NT2/D1 (cell line): Measurements from ENCODE around the gene PPP6R1.

Experiments used
- DNase-seq: peaks from one replicate; pipeline ENCODE4 v3.0.0-alpha.2; 2011; ENCODE audit warnings: low read depth, low spot score
- H3K27me3 ChIP-seq: 2 replicates; pipeline ENCODE4 v1.6.0; 2011; ENCODE audit warnings: mild to moderate bottlenecking; ENCODE audit not compliant: insufficient read length, insufficient read depth
- H3K36me3 ChIP-seq: 2 replicates; pipeline ENCODE4 v1.6.1; 2011; ENCODE audit warnings: mild to moderate bottlenecking, low read length, mixed read lengths; ENCODE audit not compliant: insufficient read depth, insufficient read length
- H3K4me1 ChIP-seq: 2 replicates; pipeline ENCODE4 v1.5.1; 2011; ENCODE audit not compliant: insufficient read depth, insufficient read length
- H3K4me3 ChIP-seq: 2 replicates; pipeline ENCODE4 v1.5.1; 2011; ENCODE audit warnings: low read depth; ENCODE audit not compliant: insufficient read length
- H3K9ac ChIP-seq: 2 replicates; pipeline ENCODE4 v1.6.0; 2011; ENCODE audit warnings: low read depth; ENCODE audit not compliant: insufficient read length
- H3K9me3 ChIP-seq: 2 replicates; pipeline ENCODE4 v1.5.1; 2011; ENCODE audit warnings: mild to moderate bottlenecking, low read length; ENCODE audit not compliant: insufficient read depth
- SUZ12 ChIP-seq: IDR thresholded peaks from 2 replicates; pipeline ENCODE4 v1.6.1; 2011; ENCODE audit not compliant: insufficient read length, insufficient read depth; ENCODE audit errors: extremely low read depth
- YY1 ChIP-seq: IDR thresholded peaks from 2 replicates; pipeline ENCODE4 v1.6.1; 2011; ENCODE audit not compliant: insufficient read length, insufficient read depth
- ZNF274 ChIP-seq: IDR thresholded peaks from 2 replicates; pipeline ENCODE4 v1.6.1; 2011; ENCODE audit warnings: mild to moderate bottlenecking, low read depth, low read length

Gene PPP6R1

DNA sequence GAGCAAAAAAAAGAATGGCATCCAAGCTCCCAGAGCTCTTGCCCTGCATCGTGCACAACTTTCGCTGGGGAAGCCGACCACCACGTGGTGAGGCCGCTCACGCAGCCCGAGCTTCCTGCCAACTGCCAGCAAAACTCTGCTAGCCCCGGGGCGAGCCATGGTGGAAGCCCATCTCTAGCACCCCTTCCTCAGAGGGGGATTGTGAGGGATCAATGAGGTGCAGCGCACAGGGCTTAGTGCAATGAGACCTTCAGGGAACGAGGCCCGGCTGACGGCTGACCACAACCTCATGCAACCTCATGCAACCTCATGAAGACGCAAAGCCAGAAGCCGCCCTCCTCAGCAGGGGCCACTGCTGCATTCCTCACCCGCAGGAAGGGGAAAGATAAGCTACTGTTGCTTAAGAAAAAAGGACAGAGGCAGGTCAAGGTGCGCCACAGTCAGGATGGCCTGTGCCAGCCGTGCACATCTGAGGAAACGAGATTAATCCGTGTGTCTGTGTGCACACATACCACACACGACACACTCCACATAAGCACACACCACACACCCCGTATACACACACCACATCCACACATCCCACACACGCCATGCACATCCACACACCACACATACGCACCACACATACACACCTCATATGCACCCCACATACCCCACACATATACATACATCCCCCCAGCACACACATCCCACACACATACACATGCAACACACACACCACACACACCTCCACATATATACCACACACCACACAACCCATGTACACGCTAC lies 11.5 kb upstream of the PPP6R1 start:
- Histone ChIP-seq H3K27me3 (no peaks in the 10 kb centered on the region), H3K9me3 (no peaks in the 10 kb centered on the region; the same call in 1 of the 2 replicates), H3K36me3 (peaks cover 36% of the 10 kb centered on the region), H3K4me3 (no peak overlapping the region), H3K4me1 (peaks cover 4% of the 10 kb centered on the region), H3K9ac (no peak overlapping the region)
- TF ChIP-seq SUZ12, result no peak
- TF ChIP-seq YY1, result no peak
- no peak for TF ChIP-seq ZNF274
- DNase-seq, result no peak

DNA sequence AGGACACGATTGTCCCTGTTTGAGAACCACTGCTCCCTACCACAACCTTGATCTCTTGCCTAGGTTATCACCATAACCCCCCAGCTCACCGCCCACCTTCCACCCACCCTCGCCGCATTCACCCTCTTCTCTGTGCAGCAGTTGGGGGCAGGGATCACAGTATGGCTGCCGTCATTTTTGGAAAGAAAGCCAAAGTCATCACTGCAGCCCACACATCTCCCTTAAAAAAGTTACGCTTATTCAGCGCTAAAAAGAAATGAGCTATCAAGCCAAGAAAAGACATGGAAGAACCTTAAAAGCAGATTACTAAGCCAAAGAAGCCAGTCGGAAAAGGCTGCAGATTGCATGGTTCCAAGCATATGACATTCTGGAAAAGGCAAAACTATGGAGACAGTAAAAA lies 10.5 kb upstream of the PPP6R1 start:
- no peak for DNase-seq
- Histone ChIP-seq H3K9ac (no peak overlapping the region), H3K9me3 (no peaks in the 10 kb centered on the region; the same call in 1 of the 2 replicates), H3K4me3 (no peak overlapping the region), H3K4me1 (peaks cover 4% of the 10 kb centered on the region), H3K27me3 (no peaks in the 10 kb centered on the region), H3K36me3 (peaks cover 32% of the 10 kb centered on the region)
- no peak for TF ChIP-seq YY1
- TF ChIP-seq ZNF274, result no peak
- TF ChIP-seq SUZ12, result no peak

DNA sequence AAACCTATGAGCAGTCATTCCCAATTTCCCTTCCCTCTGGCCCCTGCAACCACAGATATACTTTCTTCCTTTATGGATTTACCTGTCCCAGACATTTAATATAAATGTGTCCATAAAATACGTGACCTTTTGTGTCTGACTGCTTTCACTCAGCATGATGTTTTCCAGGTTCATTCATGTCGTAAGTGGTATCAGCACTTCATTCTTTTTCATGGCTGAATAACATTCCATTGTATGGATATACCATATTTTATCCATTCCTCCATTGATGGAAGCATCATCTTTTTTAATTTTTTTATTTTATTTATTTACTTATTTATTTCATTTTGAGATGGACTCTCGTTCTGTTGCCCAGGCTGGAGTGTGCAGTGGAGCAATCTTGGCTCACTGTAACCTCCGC lies 8.0 kb upstream of the PPP6R1 start:
- Histone ChIP-seq H3K4me1 (peaks cover 4% of the 10 kb centered on the region), H3K9me3 (no peaks in the 10 kb centered on the region; the same call in 1 of the 2 replicates), H3K4me3 (no peak overlapping the region), H3K27me3 (no peaks in the 10 kb centered on the region), H3K9ac (no peak overlapping the region), H3K36me3 (peaks cover 20% of the 10 kb centered on the region)
- DNase-seq, result no peak
- no peak for TF ChIP-seq SUZ12
- no peak for TF ChIP-seq YY1
- no peak for TF ChIP-seq ZNF274

DNA sequence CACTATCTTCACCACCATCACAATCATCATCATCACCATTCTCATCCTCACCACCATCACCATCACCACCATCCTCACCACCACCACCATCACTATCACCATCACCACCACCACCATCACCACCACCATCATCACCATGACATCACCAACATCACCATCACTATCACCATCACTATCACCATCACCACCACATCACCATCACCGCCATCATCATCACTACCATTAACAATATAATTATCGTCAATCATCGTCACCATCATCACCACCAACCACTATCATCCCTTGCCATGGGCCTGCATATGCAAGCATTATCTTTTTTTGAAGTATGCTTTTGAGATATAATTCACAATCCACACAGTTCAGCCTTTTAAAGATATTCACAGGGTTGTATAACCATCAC lies 7.6 kb upstream of the PPP6R1 start:
- H3K36me3 ChIP-seq, result peaks cover 18% of the 10 kb centered on the region
- H3K4me1 ChIP-seq, result peaks cover 4% of the 10 kb centered on the region
- no peaks in the 10 kb centered on the region for H3K27me3 ChIP-seq
- DNase-seq, result no peak
- H3K9me3 ChIP-seq, result no peaks in the 10 kb centered on the region; the same call in 1 of the 2 replicates
- no peak for TF ChIP-seq SUZ12
- TF ChIP-seq YY1, result no peak
- no peak for TF ChIP-seq ZNF274
- H3K9ac ChIP-seq, result no peak overlapping the region
- H3K4me3 ChIP-seq, result no peak overlapping the region

DNA sequence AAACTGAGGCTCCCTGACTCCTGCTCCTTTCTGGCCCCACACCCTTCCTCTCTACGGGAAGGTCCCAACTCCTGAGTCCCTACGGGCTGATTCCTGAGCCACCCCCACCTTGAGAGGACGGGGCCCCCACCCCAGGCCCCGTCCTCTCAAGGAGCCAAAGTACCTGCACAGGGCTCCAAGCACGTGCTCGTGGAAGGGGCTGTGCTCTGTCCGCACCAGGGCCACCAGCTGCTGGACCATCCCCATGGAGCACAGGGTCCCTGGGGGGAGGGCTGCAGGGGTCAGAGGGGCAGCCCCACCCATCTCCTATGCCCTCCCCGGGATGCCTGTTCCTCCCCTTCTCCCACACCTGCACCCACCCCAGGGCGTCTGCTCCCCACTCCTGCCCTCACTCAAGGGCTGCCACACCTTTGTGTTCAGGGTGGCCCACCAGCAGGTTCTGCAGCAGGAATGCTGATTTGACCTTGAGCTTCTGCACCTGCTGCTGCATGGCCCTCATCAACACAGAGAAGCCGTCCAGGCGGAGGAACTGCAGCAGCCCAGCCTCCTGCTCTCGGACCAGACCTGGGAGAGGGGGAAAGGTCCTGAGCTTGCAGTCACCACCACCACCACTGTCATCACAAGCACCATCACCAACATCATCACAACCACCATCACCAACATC lies 7.0 kb upstream of the PPP6R1 start:
- DNase-seq, result no peak
- Histone ChIP-seq H3K27me3 (no peaks in the 10 kb centered on the region), H3K4me1 (peaks cover 4% of the 10 kb centered on the region), H3K9me3 (no peaks in the 10 kb centered on the region; the same call in 1 of the 2 replicates), H3K36me3 (peaks cover 17% of the 10 kb centered on the region), H3K9ac (no peak overlapping the region), H3K4me3 (no peak overlapping the region)
- TF ChIP-seq ZNF274, result no peak
- TF ChIP-seq YY1, result no peak
- TF ChIP-seq SUZ12, result no peak

DNA sequence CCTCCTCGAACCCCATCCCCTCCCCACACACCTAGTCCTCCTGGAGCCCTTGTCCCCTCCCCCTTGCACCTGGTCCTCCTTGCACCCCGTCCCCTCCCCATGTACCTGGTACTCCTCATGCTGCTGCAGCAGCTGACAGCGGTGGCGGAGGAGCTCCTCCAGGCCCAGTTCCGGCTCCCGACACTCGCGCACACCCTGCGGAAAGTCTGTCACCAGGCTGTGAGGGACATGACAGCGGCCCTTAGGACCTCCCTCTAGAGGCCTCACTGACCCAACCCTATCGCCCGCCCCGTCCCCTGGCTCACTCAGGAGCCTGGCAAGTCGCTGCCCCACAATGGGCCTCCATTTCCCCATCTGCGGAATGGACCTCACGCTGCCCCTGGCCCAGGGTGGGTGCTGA lies 6.4 kb upstream of the PPP6R1 start:
- no peak for DNase-seq
- H3K27me3 ChIP-seq, result no peaks in the 10 kb centered on the region
- peaks cover 13% of the 10 kb centered on the region for H3K36me3 ChIP-seq
- TF ChIP-seq ZNF274 (no peak), SUZ12 (no peak), YY1 (no peak)
- H3K4me3 ChIP-seq, result no peak overlapping the region
- no peaks in the 10 kb centered on the region for H3K4me1 ChIP-seq
- H3K9me3 ChIP-seq, result no peaks in the 10 kb centered on the region; the same call in 1 of the 2 replicates
- H3K9ac ChIP-seq, result no peak overlapping the region

DNA sequence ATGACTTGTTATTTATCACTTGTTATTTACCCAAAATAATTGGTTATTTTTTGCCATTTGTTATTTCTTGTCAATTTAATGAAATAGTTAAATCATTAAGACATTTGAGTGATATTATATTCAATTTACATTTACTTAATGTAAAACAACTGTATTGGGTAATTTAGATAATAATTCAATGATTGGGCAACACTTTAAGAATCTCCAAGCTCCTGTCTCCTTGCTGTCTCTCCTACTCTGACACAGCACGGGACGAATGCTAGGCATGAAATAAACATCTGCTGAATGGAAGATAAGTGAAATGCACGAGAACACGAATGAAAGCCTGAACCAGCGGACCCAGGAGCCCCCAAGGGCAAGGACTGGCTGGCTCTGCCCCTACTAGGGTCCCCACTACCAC lies 5.7 kb upstream of the PPP6R1 start:
- Histone ChIP-seq H3K4me3 (no peak overlapping the region), H3K9ac (no peak overlapping the region), H3K27me3 (no peaks in the 10 kb centered on the region), H3K4me1 (no peaks in the 10 kb centered on the region), H3K9me3 (no peaks in the 10 kb centered on the region; the same call in 1 of the 2 replicates), H3K36me3 (peaks cover 7% of the 10 kb centered on the region)
- TF ChIP-seq YY1, result no peak
- TF ChIP-seq SUZ12, result no peak
- TF ChIP-seq ZNF274, result no peak
- no peak for DNase-seq
